HG03457 (cell line): ENCODE data around the gene OSBPL3.

Source experiments
- ATAC-seq: cut with Tn5 transposase; IDR thresholded peaks from one replicate; pipeline ENCODE4 v1.9.1; 2021; ENCODE audit warnings: moderate number of reproducible peaks; ENCODE audit not compliant: unreplicated experiment

OSBPL3 gene

DNA sequence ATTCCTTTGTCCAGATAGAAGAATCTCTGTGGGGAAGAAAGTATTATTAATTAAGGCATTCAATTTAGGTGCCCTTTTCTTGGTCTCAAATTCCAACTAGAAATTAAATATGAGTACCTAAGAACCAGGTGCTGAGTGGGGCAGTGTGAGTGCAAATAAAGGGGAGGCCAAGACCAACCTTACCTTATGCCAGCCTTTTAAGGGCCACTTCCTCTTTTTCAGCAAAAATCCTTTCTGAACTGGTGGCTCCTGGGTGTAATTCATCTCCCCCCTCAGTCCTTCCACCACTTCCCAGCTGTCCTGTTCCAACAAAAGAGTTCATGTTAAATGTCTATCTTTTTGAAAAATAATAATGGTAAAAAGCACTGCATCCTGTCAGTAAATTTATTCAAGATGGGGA is 108.2 kb downstream of the OSBPL3 start:
- ATAC-seq, result no peak

DNA sequence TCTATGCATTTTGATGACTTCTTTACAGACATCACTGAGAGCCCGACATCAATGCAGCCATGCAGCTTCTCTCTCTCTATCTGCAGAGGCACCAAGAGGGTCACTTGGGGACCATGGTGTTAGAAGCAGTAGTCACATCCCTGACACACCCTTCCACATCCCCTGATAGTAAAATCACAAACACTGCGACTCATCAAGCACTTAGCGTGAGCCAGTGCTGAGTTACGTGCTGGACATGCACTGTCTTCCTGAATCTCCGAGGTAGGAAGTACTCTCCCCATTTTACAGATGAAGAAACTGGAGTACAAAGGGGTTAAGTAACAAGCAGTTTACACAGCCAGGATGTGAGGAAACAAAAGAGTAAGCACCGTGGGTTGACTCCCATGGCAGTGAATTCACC is 109.2 kb downstream of the OSBPL3 start:
- no peak for ATAC-seq

DNA sequence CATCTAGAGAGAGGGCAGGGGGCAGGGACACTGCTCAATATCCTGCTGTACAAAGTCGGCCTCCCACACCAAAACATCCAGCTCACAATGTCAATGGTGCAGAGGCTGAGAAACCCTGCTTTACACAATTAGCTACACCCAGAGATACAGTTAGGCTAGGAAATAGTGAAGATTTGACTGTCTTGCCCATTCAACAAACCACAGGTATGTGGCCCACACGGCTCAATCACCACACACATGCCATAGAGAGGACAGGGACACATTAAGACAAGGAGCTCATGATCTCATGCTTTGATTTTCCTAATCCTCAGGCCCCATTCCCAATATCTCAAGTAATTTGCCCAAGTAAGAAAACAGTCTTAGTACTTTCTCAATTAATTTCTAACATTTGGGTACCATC is 110.4 kb downstream of the OSBPL3 start:
- no peak for ATAC-seq

DNA sequence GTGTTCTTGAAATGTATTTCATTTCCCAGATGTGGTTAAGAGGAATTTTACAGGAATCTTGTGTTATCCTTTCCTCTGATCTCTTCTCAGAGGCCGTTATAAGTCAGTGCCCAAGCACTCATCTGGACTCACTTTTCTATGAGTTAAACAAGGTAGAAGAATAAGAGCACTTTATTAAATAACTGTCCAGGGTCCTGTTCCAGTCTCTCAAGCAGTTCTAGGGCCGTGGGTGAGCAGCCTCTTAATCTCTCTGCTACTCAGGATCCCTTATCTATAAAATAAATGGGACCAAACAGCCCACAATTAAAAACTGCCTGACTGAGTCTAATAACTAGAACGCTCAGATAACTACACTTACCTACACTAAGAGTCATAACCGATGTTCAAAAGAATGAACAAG is 111.2 kb downstream of the OSBPL3 start:
- ATAC-seq, result no peak

DNA sequence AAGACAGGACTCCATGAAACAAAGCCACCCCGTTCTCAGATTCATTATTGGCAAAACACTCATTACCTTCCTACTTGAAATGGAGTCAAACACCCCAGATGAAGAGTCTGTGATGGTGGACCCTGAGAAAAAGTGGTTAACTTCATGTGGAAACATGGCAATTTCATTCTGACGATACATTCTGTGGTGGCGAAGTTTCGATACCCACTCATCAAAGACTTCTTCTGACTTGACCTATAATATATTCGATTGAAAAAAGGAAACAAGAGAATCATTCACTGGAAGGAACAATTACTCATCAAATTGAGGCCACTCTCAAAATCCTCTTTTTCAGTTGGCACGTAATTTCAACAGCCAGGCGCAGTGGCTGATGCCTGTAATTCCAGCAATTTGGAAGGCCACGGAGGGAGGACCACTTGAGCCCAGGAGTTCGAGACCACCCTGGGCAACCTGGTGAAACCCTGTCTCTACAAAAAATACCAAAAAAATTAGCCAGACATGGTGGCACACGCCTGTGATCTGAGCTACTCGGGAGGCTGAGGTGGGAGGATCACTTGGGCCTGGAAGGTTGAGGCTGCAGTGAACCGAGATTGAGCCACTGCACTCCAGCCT is 113.9 kb downstream of the OSBPL3 start:
- no peak for ATAC-seq

DNA sequence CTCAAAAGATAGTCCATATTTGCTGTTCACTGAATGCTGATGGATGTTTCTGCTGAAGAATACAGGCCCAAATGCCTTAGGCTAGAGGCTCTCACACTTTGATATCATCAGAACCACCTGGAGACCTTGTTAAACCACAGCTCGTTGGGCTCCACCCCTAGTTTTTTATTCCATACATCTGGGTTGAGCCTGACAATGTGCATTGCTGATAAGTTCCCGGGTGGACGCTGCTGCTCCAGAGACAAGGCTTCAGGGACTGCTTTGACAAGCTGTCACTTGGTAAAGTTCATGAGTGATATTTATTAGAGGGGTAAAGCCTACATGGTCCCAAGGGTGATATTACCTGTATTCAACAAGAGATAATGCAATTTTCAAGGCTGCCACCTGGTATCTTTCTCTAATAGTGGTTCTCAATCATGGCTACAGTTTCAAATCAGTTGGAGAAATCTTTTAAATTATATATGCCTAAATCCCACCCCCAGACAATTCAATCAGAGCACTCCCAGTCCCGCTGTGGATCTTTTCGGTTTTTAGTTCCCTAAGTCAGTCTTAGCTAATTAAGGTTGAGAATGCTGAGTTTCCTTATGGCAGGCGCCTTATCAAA is 115.7 kb downstream of the OSBPL3 start:
- no peak for ATAC-seq

DNA sequence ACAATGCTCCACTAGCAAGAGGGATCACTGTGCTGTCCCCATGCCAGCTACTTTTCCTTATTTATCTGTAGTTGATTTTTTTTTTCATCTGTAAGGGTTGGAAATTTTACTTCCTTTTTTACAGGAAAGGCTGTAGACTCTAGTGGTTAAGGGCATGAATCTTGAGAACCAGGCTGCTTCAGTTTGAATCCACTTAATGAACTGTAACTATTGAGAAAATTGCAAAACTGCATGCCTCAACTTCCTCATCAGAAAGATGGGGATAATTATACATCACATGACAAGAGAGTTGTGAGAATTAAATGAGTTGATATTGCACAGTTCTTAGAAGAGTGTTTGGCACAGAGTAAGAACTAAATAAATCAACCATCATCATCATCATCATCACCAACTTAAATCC is 116.4 kb downstream of the OSBPL3 start:
- ATAC-seq, result no peak

DNA sequence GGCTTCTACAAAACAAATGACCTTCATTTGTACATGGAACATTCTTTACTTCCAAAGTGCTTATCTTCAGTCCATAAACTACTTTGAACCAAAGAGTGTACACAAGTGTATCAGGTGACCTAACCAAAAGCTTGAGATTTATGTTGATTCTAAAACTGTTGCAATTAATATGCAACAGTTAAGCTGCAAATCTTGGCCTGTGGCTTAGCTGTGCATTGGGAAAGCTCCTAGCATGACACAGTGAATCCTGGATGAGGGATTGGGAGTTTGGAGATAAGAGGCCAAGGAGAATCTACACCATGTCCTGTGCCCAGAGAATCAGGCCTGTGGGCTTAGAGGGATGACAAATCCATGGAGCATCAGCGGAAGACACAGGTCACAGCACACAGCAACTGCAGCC is 117.5 kb downstream of the OSBPL3 start:
- no peak for ATAC-seq

DNA sequence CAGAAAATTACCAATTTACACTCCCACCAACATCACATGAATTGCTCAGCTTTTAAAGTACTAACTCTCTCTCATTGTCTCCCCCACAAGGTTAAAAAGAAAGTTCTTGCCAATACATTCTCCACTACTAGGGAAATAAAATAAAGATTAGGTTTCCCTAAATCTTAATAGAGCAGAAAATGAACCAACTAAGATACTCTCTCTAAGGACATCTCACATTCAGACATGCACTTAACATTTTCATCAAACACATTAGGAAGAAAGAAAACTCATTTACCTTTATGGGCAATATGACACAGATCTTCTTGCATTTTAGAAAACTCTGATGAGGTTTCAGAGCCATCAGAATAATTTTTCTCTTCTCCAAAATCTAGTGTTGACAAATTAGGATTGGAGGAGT is 118.6 kb downstream of the OSBPL3 start:
- ATAC-seq, result no peak

DNA sequence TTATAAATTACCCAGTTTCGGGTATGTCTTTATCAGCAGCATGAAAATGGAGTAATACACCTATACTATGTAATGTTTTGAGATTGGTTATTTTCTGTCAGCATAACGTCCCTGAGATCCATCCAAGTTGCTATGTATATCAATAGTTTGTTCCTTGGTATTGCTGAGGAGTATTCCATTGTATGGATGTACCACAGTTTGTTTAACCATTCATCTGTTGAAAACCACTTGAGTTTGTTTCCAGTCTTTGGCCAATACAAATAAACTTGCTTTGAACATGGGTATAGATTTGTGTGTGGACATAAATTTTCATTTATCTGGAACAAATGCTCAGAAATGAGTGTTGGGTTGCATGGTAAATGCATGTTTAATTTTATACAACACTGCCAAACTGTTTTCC is 119.4 kb downstream of the OSBPL3 start:
- ATAC-seq, result no peak

DNA sequence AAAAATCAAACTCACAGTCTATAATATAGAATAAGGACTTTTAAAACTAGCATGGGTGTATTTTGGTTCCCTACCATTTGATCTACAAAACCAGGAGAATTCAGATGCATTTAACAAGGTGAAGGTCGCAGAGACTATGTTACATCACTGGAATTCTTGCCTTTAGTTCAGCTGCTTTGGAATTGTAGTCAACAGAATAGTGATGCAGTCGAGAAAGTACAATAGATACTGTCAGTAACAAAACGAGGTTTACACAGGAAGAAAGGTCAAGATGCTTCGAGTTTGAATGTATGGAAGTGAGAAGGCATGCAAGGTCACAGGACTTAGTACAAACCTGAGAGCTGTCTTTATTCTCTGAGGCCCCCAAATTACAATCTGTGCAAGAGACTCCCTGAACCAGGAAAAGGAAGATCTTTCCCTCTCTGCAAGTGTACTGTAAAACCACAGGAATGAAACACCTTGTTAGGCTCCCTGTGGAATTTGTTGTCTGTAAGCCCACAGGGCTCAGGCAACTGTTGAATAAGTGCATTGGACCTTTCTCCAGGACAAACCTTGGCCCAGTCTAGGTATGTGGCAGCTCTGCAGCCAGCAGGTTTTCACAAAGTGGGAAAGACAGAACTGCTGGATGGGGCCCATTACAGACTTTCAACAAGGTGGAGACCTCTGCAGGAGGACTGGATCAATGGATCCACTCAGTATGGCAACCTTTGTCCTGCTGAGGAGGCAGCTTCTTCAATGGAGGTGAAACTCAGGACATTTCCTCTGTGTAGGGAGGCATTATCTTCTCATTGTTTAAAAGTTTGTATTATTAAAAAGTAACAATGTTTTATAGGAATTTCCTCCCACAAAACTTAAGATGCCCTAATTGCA is 121.6 kb downstream of the OSBPL3 start:
- ATAC-seq, result no peak

DNA sequence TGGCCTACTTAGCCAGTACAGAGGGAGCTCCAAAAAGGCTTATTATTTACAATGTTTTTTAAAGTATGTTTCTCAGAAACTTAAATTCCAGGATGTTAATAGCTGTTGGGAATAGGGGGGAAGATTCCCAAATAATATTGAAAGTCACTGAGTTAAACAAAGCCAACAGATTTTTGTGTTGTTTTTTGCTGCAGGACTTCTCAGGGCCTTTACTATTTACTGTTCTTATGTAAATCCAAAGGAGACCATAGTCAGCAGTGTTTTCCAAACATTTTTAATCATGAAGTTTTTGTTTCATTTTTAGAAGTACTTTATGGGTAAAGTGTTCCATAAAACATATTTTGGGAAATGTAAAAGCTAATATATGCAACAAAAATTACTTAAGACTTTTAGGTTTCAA is 122.4 kb downstream of the OSBPL3 start:
- no peak for ATAC-seq

DNA sequence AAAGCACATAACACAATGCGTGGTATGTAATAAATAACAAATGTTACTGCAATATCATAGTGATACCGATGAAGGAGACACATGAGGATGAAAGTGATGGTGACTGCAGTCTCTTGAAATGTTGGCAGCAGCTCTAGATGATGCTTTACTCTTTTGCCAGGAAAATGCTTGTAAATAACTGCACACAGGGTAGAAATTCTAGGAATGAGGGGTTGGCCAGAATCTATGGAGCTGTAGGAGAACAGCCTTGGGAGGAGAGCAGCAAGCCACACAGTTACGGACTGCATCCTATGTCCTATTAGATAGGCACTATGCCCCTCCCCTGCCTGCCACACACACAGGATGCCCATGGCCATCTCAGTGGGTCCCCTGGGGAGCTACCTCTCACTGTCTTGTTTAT is 125.1 kb downstream of the OSBPL3 start:
- no peak for ATAC-seq

DNA sequence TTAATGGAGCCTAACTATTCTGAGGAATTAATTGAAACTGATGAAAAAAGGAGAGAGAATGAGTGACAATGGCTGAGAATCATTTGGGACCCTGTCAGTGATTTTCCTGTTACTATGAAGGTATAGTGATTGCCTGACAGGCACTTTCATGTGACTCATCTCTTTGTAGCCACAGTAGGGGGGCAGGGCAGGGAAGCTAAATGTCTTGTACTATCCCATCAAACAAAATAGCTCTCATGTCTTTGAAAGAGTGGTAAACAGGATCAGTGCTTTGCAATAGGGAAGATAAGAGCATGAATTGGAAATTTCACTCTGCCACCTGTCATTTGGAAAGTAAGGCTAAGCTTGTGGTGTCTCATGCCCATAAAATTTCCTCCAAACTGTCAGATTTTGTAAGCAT is 128.2 kb downstream of the OSBPL3 start:
- ATAC-seq, result no peak

DNA sequence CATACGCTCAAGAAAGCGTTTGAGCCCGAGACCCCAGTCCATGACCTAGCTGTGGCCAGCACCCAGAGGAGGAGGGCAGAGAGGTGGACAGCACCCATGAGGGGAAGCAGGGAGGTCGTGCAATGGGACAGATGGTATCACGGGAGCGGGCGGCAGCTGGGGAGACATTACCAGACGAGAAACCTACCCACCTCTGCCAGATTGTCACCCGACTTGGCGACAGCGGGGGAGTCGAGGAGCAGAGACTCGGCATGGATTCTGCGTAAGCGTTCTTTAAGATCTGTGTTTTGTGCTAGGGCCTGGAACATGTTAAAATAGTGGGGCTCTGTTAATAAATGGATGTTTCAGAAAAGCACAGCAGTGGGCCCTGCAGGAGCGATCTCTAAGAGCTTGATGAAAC is 131.1 kb downstream of the OSBPL3 start:
- no peak for ATAC-seq

DNA sequence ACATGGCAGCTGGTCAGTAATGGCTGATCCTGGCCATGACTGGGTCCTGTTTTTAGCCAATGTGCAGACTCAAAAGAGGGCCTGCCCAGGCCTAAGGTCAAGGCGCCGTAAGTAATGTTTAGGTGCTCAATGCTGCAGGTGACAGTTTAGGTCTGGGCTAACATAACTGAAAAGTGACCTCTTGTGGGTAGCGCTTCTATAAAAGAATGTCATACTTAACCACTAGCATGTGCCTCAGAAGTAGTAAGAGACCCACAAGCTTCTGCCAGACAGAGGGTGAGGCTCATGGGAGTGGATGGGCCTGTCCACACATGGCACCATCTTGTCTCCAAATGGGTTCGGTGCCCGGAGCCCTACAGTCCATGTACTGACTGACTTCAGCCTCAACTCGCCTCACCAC is 132.2 kb downstream of the OSBPL3 start:
- ATAC-seq, result no peak

DNA sequence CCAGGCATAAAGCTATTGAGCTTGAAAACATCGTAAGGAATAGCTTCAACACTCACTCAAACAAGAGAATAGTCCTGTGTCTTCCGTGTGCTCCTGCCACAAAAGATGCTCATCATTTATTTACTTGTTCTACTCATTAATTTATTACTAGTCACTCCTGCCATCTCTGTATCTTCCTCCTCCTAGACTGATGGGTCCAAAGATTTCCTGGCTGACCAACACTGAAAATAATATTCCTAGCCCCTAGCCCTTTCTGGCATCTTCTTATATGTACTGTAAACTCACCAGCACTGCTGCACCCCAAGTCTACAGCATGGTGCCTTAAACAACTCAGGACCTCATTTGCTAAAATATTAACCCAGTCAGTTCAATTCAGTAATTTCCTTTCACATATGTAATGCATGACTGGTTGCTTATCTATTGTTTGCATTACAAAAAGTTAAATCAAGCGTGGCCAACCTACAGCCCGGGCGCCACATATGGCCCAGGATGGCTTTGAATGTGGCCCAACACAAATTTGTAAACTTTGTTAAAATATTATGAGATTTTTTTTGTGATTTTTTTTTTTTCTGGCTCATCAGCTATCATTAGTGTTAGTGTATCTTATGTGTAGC is 136.1 kb downstream of the OSBPL3 start:
- no peak for ATAC-seq

DNA sequence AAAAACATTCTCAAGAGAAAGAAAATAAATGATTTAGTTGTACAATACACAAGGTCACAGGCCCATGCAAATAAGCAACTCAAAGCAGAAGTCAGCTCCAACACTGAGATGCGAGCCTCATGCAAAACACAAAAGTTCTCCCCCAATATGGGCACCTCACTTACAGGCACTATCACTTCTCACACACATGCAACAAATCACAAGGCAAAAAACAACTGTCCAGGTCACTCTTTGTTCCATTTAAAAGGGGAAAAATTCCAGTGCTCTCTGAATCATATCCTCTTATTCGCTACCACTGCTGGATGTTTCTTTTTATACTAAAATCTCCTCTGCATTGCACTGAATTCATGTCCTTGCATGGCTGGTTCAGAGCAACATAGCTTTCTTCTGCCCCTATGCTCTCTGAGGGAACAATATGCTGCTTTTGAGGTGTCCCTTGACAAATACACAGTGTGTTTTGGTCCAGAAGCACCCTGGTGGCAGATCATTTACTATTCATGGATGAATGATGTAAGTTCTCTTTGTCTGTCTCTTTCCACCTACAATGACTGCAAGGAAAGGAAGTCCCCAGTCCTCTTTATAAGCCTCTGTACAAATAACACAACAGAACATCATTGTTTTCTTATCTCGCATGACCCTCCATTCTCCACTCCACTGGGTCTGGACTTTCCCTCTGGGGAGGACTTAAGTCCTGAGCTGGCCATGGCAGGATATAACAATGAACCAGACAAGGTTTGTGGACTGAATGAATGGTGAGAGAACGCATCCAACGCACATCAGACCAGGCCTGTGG is 137.3 kb downstream of the OSBPL3 start:
- peak; percentile 53 for ATAC-seq

DNA sequence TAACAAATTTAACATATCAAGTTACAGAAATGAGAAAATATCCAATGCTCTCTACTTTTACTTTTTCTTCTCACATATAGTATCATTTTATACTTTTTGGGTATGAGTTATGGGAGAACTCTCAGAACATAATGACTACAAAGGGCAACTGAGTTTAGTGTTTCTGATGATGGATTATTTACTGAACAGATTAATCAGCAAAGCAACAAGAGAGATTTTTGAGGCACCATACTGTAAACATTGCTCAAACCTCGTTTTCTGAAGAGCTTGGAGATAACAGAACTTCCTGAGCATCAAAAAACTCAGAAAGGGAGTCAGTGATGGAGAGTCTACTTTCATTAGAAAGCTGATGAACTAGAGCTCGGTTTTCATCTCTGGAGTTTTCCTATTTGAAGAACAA is 137.9 kb downstream of the OSBPL3 start:
- ATAC-seq, result no peak

DNA sequence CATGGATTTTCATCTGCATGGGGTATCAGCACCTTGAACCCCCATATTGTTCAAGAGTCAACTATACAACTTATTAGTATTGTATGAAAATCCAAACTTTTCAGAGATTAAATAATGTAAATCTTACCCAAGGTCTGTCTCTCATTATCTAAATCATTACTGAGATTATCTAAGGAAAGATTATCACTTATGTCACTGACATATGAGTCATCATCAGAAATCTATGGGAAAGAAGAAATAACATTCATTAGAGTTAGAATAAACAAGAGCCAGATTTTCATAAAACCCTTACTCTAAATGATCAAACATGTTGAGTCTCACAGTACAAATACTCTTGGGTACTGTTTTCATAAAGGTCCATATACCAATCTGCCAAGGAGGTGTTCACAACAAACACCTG is 139.4 kb downstream of the OSBPL3 start:
- ATAC-seq, result no peak

DNA sequence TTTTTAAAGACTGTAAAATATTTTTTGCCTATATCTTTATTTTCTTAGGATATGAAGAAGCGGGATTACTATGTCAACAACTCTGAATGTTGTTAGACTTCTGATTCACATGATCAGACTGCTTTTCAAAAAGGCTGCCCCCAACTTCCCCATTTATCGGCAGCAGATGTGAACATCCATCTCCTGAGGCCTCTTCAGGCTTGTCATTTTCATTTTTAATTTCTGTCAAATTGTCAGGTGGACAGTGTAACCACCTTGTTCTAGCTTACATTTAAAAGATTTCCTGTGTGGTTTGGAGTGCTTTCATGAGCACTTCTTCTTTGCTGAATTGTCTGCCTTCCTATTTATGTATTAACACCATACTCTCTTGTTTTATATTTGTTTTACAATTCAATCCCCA is 143.9 kb downstream of the OSBPL3 start:
- ATAC-seq, result peak; percentile 61
